NCI-H146 treated with DMSO at 0.1 percent for 48 hours (cell line): Measurements from ENCODE around the gene ZP1.
"Not testable (repeated sequence)": the region's sequence is repeated elsewhere in the genome, so short reads cannot be mapped to it uniquely, and the experiment has no call there.

Experiments used
- DNase-seq: peaks from one replicate; lab custom pipeline; 2025; ENCODE audit not compliant: unreplicated experiment; lab: John Stamatoyannopoulos, UW

Gene ZP1

GRCh38 chr11:60866911-60867870 is at the start of gene ZP1:
Gene ZP1 (plus strand): TSS chr11:60867542. CDS start chr11:60867562, 20 bp downstream.
- DNase-seq: peak; percentile 67

DNA sequence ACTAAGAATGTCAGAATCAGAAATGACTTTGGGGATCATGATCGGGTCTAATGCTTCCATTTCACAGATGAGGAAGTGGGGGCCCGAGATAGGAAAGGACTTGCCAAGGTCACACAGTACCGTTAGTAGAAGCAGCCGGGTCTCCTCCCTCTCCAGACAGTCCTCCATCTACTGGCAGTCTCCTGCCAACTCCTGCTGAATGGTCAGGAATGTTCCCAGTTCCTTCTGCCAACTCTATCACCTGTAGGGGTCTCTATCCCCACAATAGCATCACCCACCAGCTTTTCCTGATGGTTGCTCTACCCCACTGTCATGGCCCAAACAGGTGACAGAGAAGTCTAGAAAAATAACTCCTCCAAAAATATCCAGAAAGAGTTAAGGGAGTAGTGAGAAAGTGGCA is 49.3 kb upstream of the ZP1 start:
- DNase-seq: no peak

DNA sequence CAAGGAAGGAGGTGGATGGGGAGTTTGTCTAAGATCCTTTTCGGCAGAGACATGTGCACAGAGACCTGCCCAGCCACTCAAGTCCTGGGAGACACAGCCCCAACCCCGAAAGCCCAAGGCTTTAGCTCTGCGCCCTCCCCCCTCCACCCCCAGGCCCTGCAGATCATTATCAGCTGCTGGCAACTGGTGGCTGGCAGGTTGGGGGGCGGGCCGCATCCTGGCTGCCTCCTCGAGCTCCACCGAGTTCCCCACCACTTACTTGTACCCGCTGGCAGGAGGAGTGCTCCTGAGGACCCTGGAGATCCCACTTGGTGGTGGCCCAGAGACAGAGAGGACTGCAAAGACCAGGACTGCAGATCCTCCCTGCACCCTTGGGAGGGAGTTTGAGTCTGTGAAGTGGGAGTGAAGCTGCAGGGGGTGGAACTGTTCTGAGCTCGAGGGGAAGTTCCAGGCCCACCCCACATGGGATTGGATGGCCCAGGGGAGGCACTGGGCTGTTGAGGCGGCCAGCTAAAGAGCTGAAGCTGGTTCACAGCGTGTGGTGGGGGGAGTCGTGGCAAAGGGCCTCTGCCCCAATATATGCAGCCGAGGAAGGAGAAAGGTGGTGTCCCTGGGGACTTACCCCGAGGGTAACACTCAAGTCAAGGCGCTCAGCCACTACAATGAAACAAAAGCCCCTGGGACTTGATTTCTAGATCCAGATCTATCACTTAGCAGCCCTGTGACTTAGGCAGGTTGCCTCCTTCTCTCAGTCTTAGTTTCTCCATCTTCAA is 45.3 kb upstream of the ZP1 start:
- no peak for DNase-seq

DNA sequence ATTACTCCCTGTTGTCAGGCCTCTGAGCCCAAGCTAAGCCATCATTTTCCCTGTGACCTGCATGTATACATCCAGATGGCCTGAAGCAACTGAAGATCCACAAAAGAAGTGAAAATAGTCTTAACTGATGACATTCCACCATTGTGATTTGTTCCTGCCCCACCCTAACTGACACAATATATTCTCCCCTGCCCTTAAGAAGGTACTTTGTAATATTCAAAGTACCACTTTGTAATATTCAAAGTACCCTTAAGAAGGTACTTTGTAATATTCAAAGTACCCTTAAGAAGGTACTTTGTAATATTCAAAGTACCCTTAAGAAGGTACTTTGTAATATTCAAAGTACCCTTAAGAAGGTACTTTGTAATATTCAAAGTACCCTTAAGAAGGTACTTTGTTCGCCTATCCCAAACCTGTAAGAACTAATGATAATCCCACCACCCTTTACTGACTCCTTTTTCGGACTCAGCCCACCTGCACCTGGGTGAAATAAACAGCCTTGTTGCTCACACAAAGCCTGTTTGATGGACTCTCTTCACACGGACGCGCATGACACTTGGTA is 43.5 kb upstream of the ZP1 start:
- DNase-seq: not testable (repeated sequence)

GRCh38 chr11:60825118-60825517 is 42.2 kb upstream of the ZP1 start:
- DNase-seq: no peak

DNA sequence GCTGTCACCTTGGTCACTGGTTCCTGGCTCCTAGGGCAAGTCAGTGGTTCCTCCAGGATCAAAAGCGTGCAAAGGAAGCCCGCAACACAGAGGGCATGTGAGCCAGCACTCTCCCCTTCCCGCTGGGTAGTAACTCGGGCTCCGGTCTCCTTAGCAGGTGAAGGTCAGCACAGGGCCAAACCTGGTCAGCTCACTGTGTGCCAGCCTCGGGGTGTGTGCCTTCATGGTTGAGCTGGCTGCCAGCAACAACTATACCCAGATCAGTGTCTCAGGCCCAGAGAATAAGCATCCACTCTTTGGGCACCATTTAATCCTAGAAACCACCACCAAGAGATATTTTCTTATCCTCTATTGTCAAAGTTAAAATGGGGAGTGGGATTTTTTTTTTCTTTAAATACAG is 41.6 kb upstream of the ZP1 start:
- DNase-seq: no peak

GRCh38 chr11:60830478-60831142 is 36.7 kb upstream of the ZP1 start:
- no peak for DNase-seq

DNA sequence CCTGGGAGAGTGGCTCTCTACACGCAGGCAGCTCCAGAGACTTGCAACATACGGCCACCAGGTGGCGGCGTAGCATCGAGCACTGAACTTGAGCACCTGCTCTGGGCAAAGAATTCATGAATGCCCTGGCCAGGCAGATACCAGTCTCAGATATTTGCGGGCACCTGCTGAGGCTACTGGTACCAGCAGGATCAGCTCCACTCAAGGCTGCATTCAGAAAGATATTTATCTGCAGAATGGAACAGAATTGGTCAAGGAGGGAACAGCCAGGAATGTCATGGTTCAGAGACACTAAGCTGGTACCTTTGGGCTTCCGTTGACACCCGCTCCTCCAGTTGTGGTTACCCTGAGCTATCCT is 36.2 kb upstream of the ZP1 start:
- peak; percentile 61 for DNase-seq

GRCh38 chr11:60831501-60832079 is 35.8 kb upstream of the ZP1 start:
- DNase-seq: no peak

- DNase-seq: no peak
These were observed 32.4 kb upstream of the ZP1 start for GRCh38 chr11:60834742-60835533.

DNA sequence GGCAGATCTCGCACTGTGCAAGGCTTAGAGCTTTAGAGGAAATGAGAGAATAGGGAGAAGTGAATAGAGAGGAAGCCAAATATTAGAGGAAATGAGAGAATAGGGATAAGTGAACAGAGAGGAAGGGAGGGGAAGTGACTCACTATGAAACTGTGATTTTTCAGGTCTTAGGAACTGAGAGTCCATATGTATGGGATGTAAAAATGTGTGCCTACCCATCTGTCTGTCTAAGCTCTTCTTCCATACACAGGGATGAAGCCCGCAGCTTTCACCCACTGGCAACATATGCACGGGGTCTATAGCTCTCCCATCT is 31.9 kb upstream of the ZP1 start:
- no peak for DNase-seq

GRCh38 chr11:60836866-60837515 is 30.4 kb upstream of the ZP1 start:
- no peak for DNase-seq

- DNase-seq: no peak
These were observed 29.2 kb upstream of the ZP1 start for GRCh38 chr11:60838132-60838531.

GRCh38 chr11:60840470-60841430 is 26.6 kb upstream of the ZP1 start:
- no peak for DNase-seq

DNA sequence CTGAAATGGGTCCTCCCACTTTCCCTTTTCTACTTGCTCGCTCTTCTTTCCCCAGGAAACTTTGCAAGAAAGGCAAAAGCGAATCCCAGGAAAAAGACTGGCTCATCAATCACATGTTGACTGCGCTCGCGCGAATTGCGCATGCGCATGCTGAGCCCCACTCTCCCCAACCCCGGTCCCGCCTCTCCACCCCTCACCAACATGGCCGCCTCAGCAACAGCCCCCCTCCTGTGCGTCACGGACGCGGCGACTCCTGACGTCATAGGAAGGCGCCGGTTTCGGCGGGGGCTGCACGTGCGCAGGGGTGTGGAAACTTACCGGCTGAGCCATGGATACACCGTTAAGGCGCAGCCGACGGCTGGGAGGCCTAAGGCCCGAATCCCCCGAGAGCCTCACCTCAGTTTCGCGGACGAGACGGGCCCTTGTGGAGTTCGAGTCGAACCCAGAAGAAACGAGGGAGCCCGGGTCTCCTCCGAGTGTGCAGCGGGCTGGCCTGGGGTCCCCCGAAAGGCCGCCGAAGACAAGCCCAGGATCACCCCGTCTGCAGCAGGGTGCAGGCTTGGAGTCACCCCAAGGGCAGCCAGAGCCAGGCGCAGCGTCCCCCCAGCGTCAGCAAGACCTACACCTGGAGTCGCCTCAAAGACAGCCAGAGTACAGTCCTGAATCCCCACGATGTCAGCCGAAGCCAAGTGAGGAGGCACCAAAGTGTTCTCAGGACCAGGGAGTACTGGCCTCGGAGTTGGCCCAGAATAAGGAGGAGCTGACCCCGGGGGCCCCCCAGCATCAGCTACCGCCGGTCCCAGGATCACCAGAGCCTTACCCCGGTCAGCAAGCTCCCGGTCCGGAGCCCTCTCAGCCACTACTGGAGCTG is 25.3 kb upstream of the ZP1 start, which contains the start of gene CCDC86:
CCDC86 (plus strand) TSS at position 317 of the 871 bp plus-strand sequence; CDS start at position 329, 12 bp downstream.
- peak; percentile 73 for DNase-seq

DNA sequence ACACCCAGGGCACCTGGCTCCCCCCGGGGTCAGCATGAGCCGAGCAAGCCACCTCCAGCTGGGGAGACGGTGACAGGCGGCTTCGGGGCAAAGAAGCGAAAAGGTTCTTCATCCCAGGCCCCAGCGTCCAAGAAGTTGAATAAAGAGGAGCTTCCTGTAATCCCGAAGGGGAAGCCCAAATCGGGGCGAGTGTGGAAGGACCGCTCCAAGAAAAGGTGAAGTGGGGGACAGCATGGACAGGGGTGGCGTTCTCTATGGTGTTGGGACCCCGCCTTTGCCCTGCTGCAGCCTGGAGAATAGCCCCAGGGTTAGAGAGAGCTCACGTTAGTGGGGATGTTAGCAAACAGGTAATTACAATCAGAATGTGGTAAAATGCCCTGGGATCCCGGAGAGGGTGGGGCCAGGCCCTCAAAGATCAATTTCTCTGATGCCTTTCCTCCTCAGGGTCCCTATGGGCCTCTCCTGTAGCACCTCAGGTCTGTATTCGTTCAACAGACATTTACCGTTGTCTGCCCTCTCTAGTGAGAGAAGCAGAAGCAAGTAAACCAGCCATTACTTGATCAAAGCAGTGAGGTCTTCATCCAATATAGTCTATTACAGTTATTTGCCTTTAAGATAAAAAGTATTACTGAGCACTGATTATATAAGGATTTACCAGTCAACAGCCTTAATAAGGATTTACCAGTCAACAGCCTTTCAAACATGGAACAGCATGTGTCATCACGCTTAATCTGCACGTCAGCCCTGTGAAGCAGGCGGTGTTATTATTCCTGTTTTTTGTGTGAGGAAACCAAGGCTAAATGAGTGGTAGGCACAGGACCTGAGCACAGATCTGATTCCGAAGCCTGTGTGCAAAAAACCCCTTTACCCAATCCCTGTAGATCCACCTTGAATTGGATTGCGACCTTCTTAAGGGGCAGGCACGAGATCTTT is 24.4 kb upstream of the ZP1 start:
- peak; percentile 10 for DNase-seq
